Mesendoderm (in vitro differentiated cells): ENCODE data around the gene OR52N1. TPM values are rescaled to one million over a fixed set of nuclear protein-coding genes. Genes with fewer than 3 reads are reported as not detected.

Source experiments
- DNase-seq: peaks from one replicate; pipeline ENCODE4 v3.0.0; 2013
- H2AK5ac ChIP-seq: 2 replicates; pipeline ENCODE4 v1.6.1; 2013; ENCODE audit warnings: low read length, inconsistent platforms
- H2BK120ac ChIP-seq: 2 replicates; pipeline ENCODE4 v1.6.1; 2013; ENCODE audit warnings: low read depth, mild to moderate bottlenecking, low read length, moderate library complexity, mixed read lengths
- H2BK15ac ChIP-seq: replicated peaks from 2 replicates; pipeline ENCODE4 v1.6.1; 2013; ENCODE audit warnings: low read depth, mild to moderate bottlenecking, moderate library complexity
- H2BK5ac ChIP-seq: 2 replicates; pipeline ENCODE4 v1.6.1; 2013; ENCODE audit warnings: low read length, inconsistent platforms
- H3K18ac ChIP-seq: 2 replicates; pipeline ENCODE4 v1.6.1; 2013; ENCODE audit warnings: mild to moderate bottlenecking, low read length, mixed read lengths
- H3K23ac ChIP-seq: one replicate; pipeline ENCODE4 v1.6.1; 2013; ENCODE audit warnings: low read length
- H3K27ac ChIP-seq: 2 replicates; pipeline ENCODE4 v1.5.1; 2013; ENCODE audit warnings: low read depth, mild to moderate bottlenecking, inconsistent platforms, low read length, moderate library complexity
- H3K27me3 ChIP-seq: 2 replicates; pipeline ENCODE4 v1.6.1; 2013; ENCODE audit warnings: low read length, control low read depth, mild to moderate bottlenecking, inconsistent platforms; ENCODE audit not compliant: insufficient read depth, poor library complexity
- H3K36me3 ChIP-seq: 2 replicates; pipeline ENCODE4 v1.6.1; 2013; ENCODE audit warnings: low read length, inconsistent platforms; ENCODE audit not compliant: control insufficient read depth, insufficient read depth
- H3K4ac ChIP-seq: one replicate; pipeline ENCODE4 v1.6.1; 2013; ENCODE audit warnings: low read depth, mild to moderate bottlenecking, low read length, moderate library complexity
- H3K4me1 ChIP-seq: 2 replicates; pipeline ENCODE4 v1.6.1; 2013; ENCODE audit warnings: low read depth, low read length, inconsistent platforms; ENCODE audit not compliant: control insufficient read depth
- H3K4me2 ChIP-seq: 2 replicates; pipeline ENCODE4 v1.6.1; 2013; ENCODE audit warnings: low read length
- H3K4me3 ChIP-seq: 2 replicates; pipeline ENCODE4 v1.5.1; 2013; ENCODE audit warnings: mild to moderate bottlenecking, low read length
- H3K56ac ChIP-seq: one replicate; pipeline ENCODE4 v1.6.1; 2013; ENCODE audit warnings: low read length
- H3K79me1 ChIP-seq: 2 replicates; pipeline ENCODE4 v1.6.1; 2013; ENCODE audit warnings: low read length, inconsistent platforms
- H3K79me2 ChIP-seq: 2 replicates; pipeline ENCODE4 v1.6.1; 2013; ENCODE audit warnings: mild to moderate bottlenecking, low read length; ENCODE audit not compliant: control insufficient read depth, insufficient read depth
- H3K9ac ChIP-seq: 2 replicates; pipeline ENCODE4 v1.6.1; 2013; ENCODE audit warnings: low read length, inconsistent platforms
- H4K5ac ChIP-seq: one replicate; pipeline ENCODE4 v1.6.1; 2013; ENCODE audit warnings: low read length
- H4K8ac ChIP-seq: one replicate; pipeline ENCODE4 v1.6.1; 2013; ENCODE audit warnings: low read depth, mild to moderate bottlenecking, control low read depth, low read length, moderate library complexity
- WGBS: extraction: QIAGEN DNeasy Blood & Tissue Kit; methylation state at CpG from one replicate; pipeline ENCODE4 v1.1.7; 2013; ENCODE audit warnings: low lambda C conversion rate, missing lambda C conversion rate; ENCODE audit not compliant: insufficient coverage; ENCODE audit errors: extremely low coverage; 5-methylcytosine and 5-hydroxymethylcytosine counted together
- polyA plus RNA-seq, 2 experiments: library from polyadenylated mRNA; stranded (reverse); fragments of 200-250 nt; gene quantifications; one replicate each; pipeline ENCODE4 v1.2.3, GENCODE V29; 2013

OR52N1 gene
- polyA plus RNA-seq (2013, experiment 1 of 2), result not detected
- not detected for polyA plus RNA-seq (2013, experiment 2 of 2)

GRCh38 chr11:5791165-5791564 is at the start of gene OR52N1:
Gene OR52N1 (minus strand): TSS chr11:5791265. CDS start chr11:5788816, 2,449 bp downstream.
- Histone ChIP-seq H3K4ac (no peak within 1 kb of the TSS), H3K56ac (no peak within 1 kb of the TSS)
- WGBS, result no CpG with 5 or more reads among the region's 3 CpGs

GRCh38 chr11:5837695-5838094 is 46.6 kb upstream of the OR52N1 start:
- H4K5ac ChIP-seq, result no peak overlapping the region
- DNase-seq, result no peak
- H3K18ac ChIP-seq, result no peak overlapping the region
- H3K27me3 ChIP-seq, result no peaks in the 10 kb centered on the region
- no peak overlapping the region for H4K8ac ChIP-seq
- no peak overlapping the region for H3K27ac ChIP-seq
- H2BK15ac ChIP-seq, result no peak overlapping the region
- no peak overlapping the region for H2BK120ac ChIP-seq
- no peak overlapping the region for H2BK5ac ChIP-seq
- H3K36me3 ChIP-seq, result no peaks in the 10 kb centered on the region
- H3K9ac ChIP-seq, result no peak overlapping the region
- H3K4me3 ChIP-seq, result no peak overlapping the region
- no peaks in the 10 kb centered on the region for H3K79me2 ChIP-seq
- H3K56ac ChIP-seq, result no peak overlapping the region
- H2AK5ac ChIP-seq, result no peak overlapping the region
- H3K4me2 ChIP-seq, result no peak overlapping the region
- whole genome bisulfite sequencing, result no CpG with 5 or more reads among the region's 2 CpGs
- no peak overlapping the region for H3K23ac ChIP-seq
- H3K79me1 ChIP-seq, result no peaks in the 10 kb centered on the region
- no peaks in the 10 kb centered on the region for H3K4me1 ChIP-seq
- H3K4ac ChIP-seq, result no peak overlapping the region

More at GRCh38 chr11:5791165-5791564, at the start of gene OR52N1:
- no peak for DNase-seq
- Histone ChIP-seq H3K27me3 (no peaks in the 10 kb centered on the region), H3K36me3 (no peaks in the 10 kb centered on the region), H3K79me2 (no peaks in the 10 kb centered on the region), H3K4me1 (no peaks in the 10 kb centered on the region), H2BK5ac (no peak within 1 kb of the TSS), H3K23ac (no peak within 1 kb of the TSS), H3K4me3 (no peak within 1 kb of the TSS), H2BK120ac (no peak within 1 kb of the TSS), H3K4me2 (no peak within 1 kb of the TSS), H4K8ac (no peak within 1 kb of the TSS), H3K79me1 (no peaks in the 10 kb centered on the region), H3K18ac (no peak within 1 kb of the TSS), H3K9ac (no peak within 1 kb of the TSS), H2BK15ac (no peak within 1 kb of the TSS), H4K5ac (no peak within 1 kb of the TSS), H2AK5ac (no peak within 1 kb of the TSS), H3K27ac (no peak within 1 kb of the TSS)

- Histone ChIP-seq H2BK5ac (no peak overlapping the region), H4K8ac (no peak overlapping the region), H3K23ac (no peak overlapping the region), H2BK120ac (no peak overlapping the region), H2BK15ac (no peak overlapping the region), H3K4me1 (no peaks in the 10 kb centered on the region), H4K5ac (no peak overlapping the region), H3K4ac (no peak overlapping the region), H2AK5ac (no peak overlapping the region), H3K36me3 (no peaks in the 10 kb centered on the region), H3K79me1 (no peaks in the 10 kb centered on the region), H3K9ac (no peak overlapping the region), H3K4me2 (no peak overlapping the region), H3K56ac (no peak overlapping the region), H3K27me3 (no peaks in the 10 kb centered on the region), H3K18ac (no peak overlapping the region), H3K79me2 (no peaks in the 10 kb centered on the region), H3K4me3 (no peak overlapping the region), H3K27ac (no peak overlapping the region)
- DNase-seq, result no peak
- no CpG with 5 or more reads among the region's 2 CpGs for WGBS
These were observed 42.4 kb upstream of the OR52N1 start for GRCh38 chr11:5833446-5833845.

- Histone ChIP-seq H3K23ac (no peak overlapping the region), H2BK15ac (no peak overlapping the region), H3K56ac (no peak overlapping the region), H3K27me3 (no peaks in the 10 kb centered on the region), H3K79me1 (no peaks in the 10 kb centered on the region), H4K8ac (peak overlapping the region; percentile 82), H2BK5ac (no peak overlapping the region), H3K4me1 (no peaks in the 10 kb centered on the region), H3K36me3 (no peaks in the 10 kb centered on the region), H3K4me3 (no peak overlapping the region), H4K5ac (no peak overlapping the region), H3K27ac (peak overlapping the region; percentile 70), H3K4me2 (no peak overlapping the region), H2AK5ac (no peak overlapping the region), H2BK120ac (no peak overlapping the region), H3K4ac (no peak overlapping the region), H3K79me2 (no peaks in the 10 kb centered on the region), H3K18ac (no peak overlapping the region), H3K9ac (no peak overlapping the region)
- no CpG with 5 or more reads among the region's 6 CpGs for WGBS
- peak; percentile 65 for DNase-seq
These were observed 40.2 kb upstream of the OR52N1 start for GRCh38 chr11:5831196-5831829.

GRCh38 chr11:5818245-5818886 is 27.3 kb upstream of the OR52N1 start:
- no peak overlapping the region for H3K56ac ChIP-seq
- H2BK15ac ChIP-seq, result no peak overlapping the region
- no peak overlapping the region for H3K18ac ChIP-seq
- H3K4me3 ChIP-seq, result no peak overlapping the region
- H3K36me3 ChIP-seq, result no peaks in the 10 kb centered on the region
- H3K9ac ChIP-seq, result no peak overlapping the region
- H2BK120ac ChIP-seq, result no peak overlapping the region
- no peaks in the 10 kb centered on the region for H3K79me2 ChIP-seq
- H4K8ac ChIP-seq, result no peak overlapping the region
- no peak overlapping the region for H3K4me2 ChIP-seq
- no peak overlapping the region for H4K5ac ChIP-seq
- H3K4ac ChIP-seq, result no peak overlapping the region
- H3K23ac ChIP-seq, result no peak overlapping the region
- no peak overlapping the region for H2AK5ac ChIP-seq
- no peak for DNase-seq
- no peaks in the 10 kb centered on the region for H3K79me1 ChIP-seq
- H3K27me3 ChIP-seq, result no peaks in the 10 kb centered on the region
- no peak overlapping the region for H3K27ac ChIP-seq
- no CpG with 5 or more reads among the region's 1 CpG for WGBS
- no peaks in the 10 kb centered on the region for H3K4me1 ChIP-seq
- H2BK5ac ChIP-seq, result no peak overlapping the region
